ENCODE measurements around the gene MCEE.
A peak's percentile ranks its signal among the peaks of the same experiment; 100 is the strongest.
"Not testable (repeated sequence)": the region's sequence is repeated elsewhere in the genome, so short reads cannot be mapped to it uniquely, and the experiment has no call there.

The MCEE gene

GRCh38 chr2:71085325-71086003 is 44.6 kb downstream of the MCEE start:
- in situ Hi-C loops (cut with MboI; ENCODE audit: low pct_unique_long_range_greater_than_20kb, low sequenced_read_pairs); DNase-seq: not testable (repeated sequence)

GRCh38 chr2:71083752-71084312 is 46.2 kb downstream of the MCEE start:
- DNase-seq = peak; percentile 70
- in situ Hi-C loops (cut with MboI; ENCODE audit: low pct_unique_long_range_greater_than_20kb, low sequenced_read_pairs) = not testable (repeated sequence)

- DNase-seq; in situ Hi-C loops (cut with MboI; ENCODE audit: low pct_unique_long_range_greater_than_20kb, low sequenced_read_pairs): not testable (repeated sequence)
These were observed 46.7 kb downstream of the MCEE start for GRCh38 chr2:71083297-71083696.

GRCh38 chr2:71082402-71083252 is 47.4 kb downstream of the MCEE start:
- in situ Hi-C loops (cut with MboI; ENCODE audit: low pct_unique_long_range_greater_than_20kb, low sequenced_read_pairs) = no loop called here
- DNase-seq = no peak

GRCh38 chr2:71078624-71079023 is 51.4 kb downstream of the MCEE start:
- no peak for DNase-seq
- in situ Hi-C loops (cut with MboI; ENCODE audit: low pct_unique_long_range_greater_than_20kb, low sequenced_read_pairs) = no loop called here

GRCh38 chr2:71074893-71075395 is 55.1 kb downstream of the MCEE start:
- no peak for DNase-seq
- in situ Hi-C loops (cut with MboI; ENCODE audit: low pct_unique_long_range_greater_than_20kb, low sequenced_read_pairs) = no loop called here

GRCh38 chr2:71073475-71073874 is 56.6 kb downstream of the MCEE start:
- in situ Hi-C loops (cut with MboI; ENCODE audit: low pct_unique_long_range_greater_than_20kb, low sequenced_read_pairs) = no loop called here
- DNase-seq = no peak

- in situ Hi-C loops (cut with MboI; ENCODE audit: low pct_unique_long_range_greater_than_20kb, low sequenced_read_pairs) = no loop called here
- DNase-seq = no peak
These were observed 57.5 kb downstream of the MCEE start for GRCh38 chr2:71072492-71072891.

GRCh38 chr2:71071681-71072398 is 58.2 kb downstream of the MCEE start:
- DNase-seq = peak; percentile 98
- in situ Hi-C loops (cut with MboI; ENCODE audit: low pct_unique_long_range_greater_than_20kb, low sequenced_read_pairs) = no loop called here

- in situ Hi-C loops (cut with MboI; ENCODE audit: low pct_unique_long_range_greater_than_20kb, low sequenced_read_pairs) = no loop called here
- peak; percentile 34 for DNase-seq
These were observed 59.5 kb downstream of the MCEE start for GRCh38 chr2:71070294-71071093.

GRCh38 chr2:71069376-71069775 is 60.7 kb downstream of the MCEE start:
- in situ Hi-C loops (cut with MboI; ENCODE audit: low pct_unique_long_range_greater_than_20kb, low sequenced_read_pairs) = no loop called here
- no peak for DNase-seq

GRCh38 chr2:71068218-71069035 is 61.6 kb downstream of the MCEE start, which contains the start of gene NAGK:
Gene NAGK, plus strand, starts transcription at chr2:71068648. Its CDS starts 36 bp downstream, at chr2:71068684.
- peak; percentile 97 for DNase-seq
- in situ Hi-C loops (cut with MboI; ENCODE audit: low pct_unique_long_range_greater_than_20kb, low sequenced_read_pairs) = no loop called here

GRCh38 chr2:71067567-71068217 is 62.3 kb downstream of the MCEE start:
- in situ Hi-C loops (cut with MboI; ENCODE audit: low pct_unique_long_range_greater_than_20kb, low sequenced_read_pairs) = no loop called here
- no peak for DNase-seq

GRCh38 chr2:71066856-71067255 is 63.2 kb downstream of the MCEE start:
- no peak for DNase-seq
- in situ Hi-C loops (cut with MboI; ENCODE audit: low pct_unique_long_range_greater_than_20kb, low sequenced_read_pairs) = no loop called here

GRCh38 chr2:71064754-71065621 is 65.0 kb downstream of the MCEE start:
- in situ Hi-C loops (cut with MboI; ENCODE audit: low pct_unique_long_range_greater_than_20kb, low sequenced_read_pairs) = no loop called here

GRCh38 chr2:71064110-71064611 is 65.9 kb downstream of the MCEE start:
- in situ Hi-C loops (cut with MboI; ENCODE audit: low pct_unique_long_range_greater_than_20kb, low sequenced_read_pairs) = no loop called here
- no peak for DNase-seq

More at GRCh38 chr2:71064754-71065621, 65.0 kb downstream of the MCEE start:
- peak; percentile 73 for DNase-seq

Data from KBM-7 (cell line).